ENCODE data around the gene CAMK2N2.

Gene CAMK2N2

DNA sequence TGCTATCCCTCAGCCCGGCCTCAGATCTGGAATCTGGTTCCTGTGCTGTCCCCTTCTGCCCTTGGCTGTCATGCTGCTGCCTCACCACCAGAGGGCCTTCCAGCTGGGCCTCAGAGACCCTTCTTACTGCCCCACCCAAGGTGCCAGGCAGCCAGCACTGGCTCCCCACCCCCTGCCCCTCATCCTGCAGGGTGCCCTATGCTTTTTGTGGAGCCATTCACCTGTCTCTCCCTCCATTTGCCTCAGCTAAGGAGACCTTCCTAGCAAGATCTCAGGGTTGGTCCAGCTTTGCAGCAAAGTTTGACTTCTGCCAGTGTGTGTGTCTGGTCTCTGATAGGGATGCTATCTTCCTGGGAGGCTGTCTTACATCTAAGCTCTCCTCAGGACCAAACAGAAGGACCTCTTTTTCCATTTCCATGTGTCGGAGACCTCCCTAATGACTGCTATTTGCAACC is 33.8 kb downstream of the CAMK2N2 start:
- Histone ChIP-seq H3K27me3 (ENCODE audit: insufficient read depth, poor library complexity, severe bottlenecking) (peaks cover 37% of the 10 kb centered on the region), H3K9me3 (ENCODE audit: severe bottlenecking) (no peaks in the 10 kb centered on the region), H3K36me3 (ENCODE audit: low read depth) (no peaks in the 10 kb centered on the region), H3K27ac (ENCODE audit: poor library complexity, severe bottlenecking) (no peak overlapping the region), H3K4me3 (ENCODE audit: severe bottlenecking) (no peak overlapping the region), H3K4me1 (ENCODE audit: insufficient read depth, poor library complexity, severe bottlenecking) (no peaks in the 10 kb centered on the region)
- DNase-seq (ENCODE audit: low spot score) (no peak), ATAC-seq (ENCODE audit: low read depth) (no peak)
- TF ChIP-seq, protein P1, sequence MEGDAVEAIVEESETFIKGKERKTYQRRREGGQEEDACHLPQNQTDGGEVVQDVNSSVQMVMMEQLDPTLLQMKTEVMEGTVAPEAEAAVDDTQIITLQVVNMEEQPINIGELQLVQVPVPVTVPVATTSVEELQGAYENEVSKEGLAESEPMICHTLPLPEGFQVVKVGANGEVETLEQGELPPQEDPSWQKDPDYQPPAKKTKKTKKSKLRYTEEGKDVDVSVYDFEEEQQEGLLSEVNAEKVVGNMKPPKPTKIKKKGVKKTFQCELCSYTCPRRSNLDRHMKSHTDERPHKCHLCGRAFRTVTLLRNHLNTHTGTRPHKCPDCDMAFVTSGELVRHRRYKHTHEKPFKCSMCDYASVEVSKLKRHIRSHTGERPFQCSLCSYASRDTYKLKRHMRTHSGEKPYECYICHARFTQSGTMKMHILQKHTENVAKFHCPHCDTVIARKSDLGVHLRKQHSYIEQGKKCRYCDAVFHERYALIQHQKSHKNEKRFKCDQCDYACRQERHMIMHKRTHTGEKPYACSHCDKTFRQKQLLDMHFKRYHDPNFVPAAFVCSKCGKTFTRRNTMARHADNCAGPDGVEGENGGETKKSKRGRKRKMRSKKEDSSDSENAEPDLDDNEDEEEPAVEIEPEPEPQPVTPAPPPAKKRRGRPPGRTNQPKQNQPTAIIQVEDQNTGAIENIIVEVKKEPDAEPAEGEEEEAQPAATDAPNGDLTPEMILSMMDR (IDR thresholded peaks at IDR 0.05; ENCODE audit: poor library complexity, severe bottlenecking) = peak; percentile 73

DNA sequence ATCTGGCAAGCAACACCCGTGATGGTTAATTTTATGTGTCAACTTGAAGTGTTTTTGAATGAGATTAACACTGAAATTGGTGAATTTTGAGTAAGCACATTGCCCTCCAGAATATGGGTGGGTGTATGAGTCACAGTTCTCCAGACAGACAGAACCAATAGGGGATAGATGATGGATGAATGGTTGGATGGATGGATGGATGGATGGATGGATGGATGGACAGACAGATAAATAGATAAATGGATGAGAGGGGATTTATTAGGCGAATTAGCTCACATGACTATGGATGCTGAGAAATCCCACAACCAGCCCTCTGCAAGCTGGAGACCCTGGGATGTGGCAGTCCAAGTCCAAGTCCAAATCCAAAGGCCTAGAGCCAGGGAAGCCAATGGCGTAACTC is 37.4 kb downstream of the CAMK2N2 start:
- no peaks in the 10 kb centered on the region for H3K36me3 ChIP-seq (ENCODE audit: low read depth)
- H3K9me3 ChIP-seq (ENCODE audit: severe bottlenecking) = no peaks in the 10 kb centered on the region
- H3K4me1 ChIP-seq (ENCODE audit: insufficient read depth, poor library complexity, severe bottlenecking) = no peaks in the 10 kb centered on the region
- DNase-seq (ENCODE audit: low spot score) (no peak), ATAC-seq (ENCODE audit: low read depth) (no peak)
- no peak overlapping the region for H3K4me3 ChIP-seq (ENCODE audit: severe bottlenecking)
- peaks cover 8% of the 10 kb centered on the region for H3K27me3 ChIP-seq (ENCODE audit: insufficient read depth, poor library complexity, severe bottlenecking)
- H3K27ac ChIP-seq (ENCODE audit: poor library complexity, severe bottlenecking) = no peak overlapping the region
- TF ChIP-seq, protein P1 (IDR thresholded peaks at IDR 0.05; ENCODE audit: poor library complexity, severe bottlenecking) = no peak

DNA sequence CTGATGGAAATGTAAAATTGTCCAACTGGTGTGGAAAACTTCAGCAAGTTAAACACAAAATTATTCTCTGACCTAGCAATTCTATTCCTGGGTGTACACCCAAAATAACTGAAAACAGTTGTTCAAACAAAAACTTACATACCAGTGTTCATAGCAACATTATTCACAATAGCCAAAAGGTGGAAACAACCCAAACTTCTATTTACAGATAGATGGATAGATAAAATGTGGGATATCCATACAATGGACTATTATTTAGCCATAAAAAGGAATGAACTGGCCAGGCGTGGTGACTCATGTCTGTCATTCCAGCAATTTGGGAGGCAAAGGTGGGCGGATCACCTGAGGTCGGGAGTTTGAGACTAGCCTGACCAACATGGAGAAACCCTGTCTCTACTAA is 38.8 kb downstream of the CAMK2N2 start:
- no peaks in the 10 kb centered on the region for H3K36me3 ChIP-seq (ENCODE audit: low read depth)
- no peak overlapping the region for H3K27ac ChIP-seq (ENCODE audit: poor library complexity, severe bottlenecking)
- ATAC-seq (ENCODE audit: low read depth) (no peak), DNase-seq (ENCODE audit: low spot score) (no peak)
- no peaks in the 10 kb centered on the region for H3K4me1 ChIP-seq (ENCODE audit: insufficient read depth, poor library complexity, severe bottlenecking)
- TF ChIP-seq, protein P1 (IDR thresholded peaks at IDR 0.05; ENCODE audit: poor library complexity, severe bottlenecking) = no peak
- H3K4me3 ChIP-seq (ENCODE audit: severe bottlenecking) = no peak overlapping the region
- no peaks in the 10 kb centered on the region for H3K9me3 ChIP-seq (ENCODE audit: severe bottlenecking)
- H3K27me3 ChIP-seq (ENCODE audit: insufficient read depth, poor library complexity, severe bottlenecking) = no peaks in the 10 kb centered on the region

DNA sequence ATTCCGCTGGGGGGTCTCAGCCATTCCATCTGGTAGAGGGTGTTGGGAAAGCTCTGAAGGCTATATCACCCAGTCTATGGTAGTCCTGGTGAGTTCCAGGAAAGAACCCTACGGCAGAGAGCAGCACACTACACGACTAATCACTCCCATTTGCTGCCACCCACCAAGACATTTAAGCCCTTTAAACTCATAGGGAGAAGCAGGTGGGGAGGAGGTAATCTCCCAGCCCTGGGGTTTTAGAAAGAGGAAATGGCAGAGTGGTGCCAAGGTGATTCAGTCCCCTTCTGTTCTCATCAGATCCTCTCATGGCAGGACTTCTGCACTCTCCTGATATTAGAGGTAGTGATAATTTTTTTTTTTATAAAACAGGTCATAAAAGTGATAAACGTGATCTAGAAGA is 42.5 kb downstream of the CAMK2N2 start:
- ATAC-seq (ENCODE audit: low read depth) = no peak
- Histone ChIP-seq H3K36me3 (ENCODE audit: low read depth) (no peaks in the 10 kb centered on the region), H3K4me3 (ENCODE audit: severe bottlenecking) (no peak overlapping the region), H3K27ac (ENCODE audit: poor library complexity, severe bottlenecking) (no peak overlapping the region), H3K27me3 (ENCODE audit: insufficient read depth, poor library complexity, severe bottlenecking) (no peaks in the 10 kb centered on the region), H3K4me1 (ENCODE audit: insufficient read depth, poor library complexity, severe bottlenecking) (no peaks in the 10 kb centered on the region), H3K9me3 (ENCODE audit: severe bottlenecking) (no peaks in the 10 kb centered on the region)
- no peak for DNase-seq (ENCODE audit: low spot score)
- TF ChIP-seq, protein P1 (IDR thresholded peaks at IDR 0.05; ENCODE audit: poor library complexity, severe bottlenecking) = no peak

DNA sequence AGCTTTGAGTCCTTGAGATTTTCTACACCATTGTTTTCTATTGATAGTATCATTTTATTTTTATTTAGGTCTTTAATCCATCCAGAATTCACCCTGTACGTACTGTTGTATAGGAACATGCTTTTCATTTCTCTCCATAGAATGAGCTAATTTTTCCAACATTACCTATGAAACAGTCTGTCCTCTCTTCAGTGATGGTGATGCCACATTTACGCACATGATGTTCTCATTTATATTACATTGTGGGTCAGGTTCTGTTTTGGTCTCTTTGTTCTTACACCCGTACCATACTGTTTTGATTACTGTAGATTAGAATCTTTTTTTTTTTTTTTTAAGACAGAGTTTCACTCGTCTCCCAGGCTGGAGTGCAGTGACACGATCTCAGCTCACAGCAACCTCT is 49.6 kb downstream of the CAMK2N2 start:
- H3K27me3 ChIP-seq (ENCODE audit: insufficient read depth, poor library complexity, severe bottlenecking) = no peaks in the 10 kb centered on the region
- no peak for DNase-seq (ENCODE audit: low spot score)
- no peaks in the 10 kb centered on the region for H3K36me3 ChIP-seq (ENCODE audit: low read depth)
- no peak overlapping the region for H3K27ac ChIP-seq (ENCODE audit: poor library complexity, severe bottlenecking)
- H3K9me3 ChIP-seq (ENCODE audit: severe bottlenecking) = no peaks in the 10 kb centered on the region
- TF ChIP-seq, protein P1 (IDR thresholded peaks at IDR 0.05; ENCODE audit: poor library complexity, severe bottlenecking) = no peak
- no peak for ATAC-seq (ENCODE audit: low read depth)
- no peaks in the 10 kb centered on the region for H3K4me1 ChIP-seq (ENCODE audit: insufficient read depth, poor library complexity, severe bottlenecking)
- no peak overlapping the region for H3K4me3 ChIP-seq (ENCODE audit: severe bottlenecking)
